ENCODE results near the gene DGKQ.
"Not testable (repeated sequence)": the region's sequence is repeated elsewhere in the genome, so short reads cannot be mapped to it uniquely, and the experiment has no call there.

DGKQ gene

GRCh38 chr4:1010395-1011021, 37.1 kb upstream of the DGKQ start:
- DNase-seq (ENCODE audit: low read depth), result peak; percentile 49

- peak; percentile 70 for DNase-seq (ENCODE audit: low read depth)
Observed at GRCh38 chr4:1009542-1010394, 36.4 kb upstream of the DGKQ start.

- peak; percentile 27 for DNase-seq (ENCODE audit: low read depth)
Observed at GRCh38 chr4:1008840-1009541, 35.6 kb upstream of the DGKQ start.

DNA sequence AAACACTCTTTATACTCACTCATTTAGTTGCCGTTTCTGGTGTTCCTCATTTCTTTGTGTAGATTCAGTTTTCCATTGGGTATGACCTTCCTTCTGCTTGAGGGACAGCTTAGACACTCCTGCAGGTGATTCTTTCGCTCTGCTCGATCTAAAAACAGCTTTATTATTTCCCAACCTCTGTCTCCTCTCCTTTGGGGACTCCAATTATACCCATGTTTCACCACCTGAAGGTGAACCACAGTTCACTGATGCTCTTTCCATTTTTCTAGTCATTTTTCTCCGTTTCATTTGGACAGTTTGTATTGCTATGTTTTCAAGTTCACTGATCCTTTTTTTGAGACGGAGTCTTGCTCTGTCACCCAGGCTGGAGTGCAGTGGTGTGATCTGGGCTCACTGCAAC, 33.5 kb upstream of the DGKQ start:
- DNase-seq (ENCODE audit: low read depth), result no peak

DNA sequence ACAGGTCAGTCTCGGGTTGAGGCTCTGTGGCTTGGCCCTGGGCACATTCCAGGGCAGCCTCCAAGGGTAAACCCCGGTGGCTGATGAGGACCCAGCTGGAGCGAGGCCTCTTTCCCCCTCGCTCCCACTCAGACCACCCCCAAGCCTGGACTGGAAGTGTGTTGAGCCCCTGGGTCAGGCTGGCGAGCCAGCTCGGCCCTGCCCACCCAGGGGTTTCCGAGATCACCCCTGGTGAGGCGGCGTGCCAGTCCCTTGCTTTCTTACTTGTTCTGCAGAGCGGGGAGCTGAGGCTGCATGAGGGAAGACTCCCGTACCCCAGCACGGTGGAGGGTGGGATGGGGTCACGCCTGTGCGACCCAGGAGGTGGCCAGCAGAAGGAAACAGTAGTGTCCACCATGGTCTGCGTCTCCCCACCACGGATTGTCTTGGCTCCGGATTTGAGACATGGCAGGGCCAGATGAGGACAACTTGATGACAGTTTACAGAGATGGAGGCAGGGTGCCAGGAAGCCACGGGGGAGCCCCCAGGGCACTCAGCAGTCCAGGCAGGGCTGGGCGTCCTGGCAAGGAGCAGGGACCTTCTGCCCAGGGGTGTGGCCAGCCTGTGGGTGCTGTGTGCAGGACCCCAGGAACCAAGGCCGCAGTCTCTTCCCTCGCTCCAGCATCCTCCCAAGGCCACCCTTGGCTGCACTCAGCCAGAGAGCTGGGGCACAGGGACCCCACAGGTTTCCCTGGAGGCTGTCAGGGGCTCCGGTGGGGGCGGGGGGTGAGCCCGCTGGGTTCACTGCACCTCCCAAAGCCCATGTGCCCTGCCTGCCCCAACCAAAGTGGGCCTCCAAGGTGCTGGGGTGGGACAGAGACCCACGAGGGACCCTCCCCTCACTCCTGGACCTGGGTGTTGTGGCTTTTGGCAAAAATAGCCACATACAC, 31.5 kb upstream of the DGKQ start:
- DNase-seq (ENCODE audit: low read depth), result no peak

DNA sequence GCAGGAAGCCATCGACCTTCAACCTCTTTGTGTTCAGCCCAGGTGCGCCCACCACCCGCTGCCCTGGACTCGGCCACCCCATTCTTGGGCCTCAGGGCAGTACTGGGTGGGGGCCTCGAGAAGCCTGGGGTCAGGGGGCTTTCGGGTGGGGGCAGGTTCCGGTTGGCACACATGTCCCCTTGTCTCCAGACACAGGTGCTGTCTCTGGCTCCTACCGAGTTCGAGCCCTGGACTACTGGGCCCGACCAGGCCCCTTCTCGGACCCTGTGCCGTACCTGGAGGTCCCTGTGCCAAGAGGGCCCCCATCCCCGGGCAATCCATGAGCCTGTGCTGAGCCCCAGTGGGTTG, 30.7 kb upstream of the DGKQ start:
- no peak for DNase-seq (ENCODE audit: low read depth)

GRCh38 chr4:1003271-1004070, 30.1 kb upstream of the DGKQ start:
- no peak for DNase-seq (ENCODE audit: low read depth)

DNA sequence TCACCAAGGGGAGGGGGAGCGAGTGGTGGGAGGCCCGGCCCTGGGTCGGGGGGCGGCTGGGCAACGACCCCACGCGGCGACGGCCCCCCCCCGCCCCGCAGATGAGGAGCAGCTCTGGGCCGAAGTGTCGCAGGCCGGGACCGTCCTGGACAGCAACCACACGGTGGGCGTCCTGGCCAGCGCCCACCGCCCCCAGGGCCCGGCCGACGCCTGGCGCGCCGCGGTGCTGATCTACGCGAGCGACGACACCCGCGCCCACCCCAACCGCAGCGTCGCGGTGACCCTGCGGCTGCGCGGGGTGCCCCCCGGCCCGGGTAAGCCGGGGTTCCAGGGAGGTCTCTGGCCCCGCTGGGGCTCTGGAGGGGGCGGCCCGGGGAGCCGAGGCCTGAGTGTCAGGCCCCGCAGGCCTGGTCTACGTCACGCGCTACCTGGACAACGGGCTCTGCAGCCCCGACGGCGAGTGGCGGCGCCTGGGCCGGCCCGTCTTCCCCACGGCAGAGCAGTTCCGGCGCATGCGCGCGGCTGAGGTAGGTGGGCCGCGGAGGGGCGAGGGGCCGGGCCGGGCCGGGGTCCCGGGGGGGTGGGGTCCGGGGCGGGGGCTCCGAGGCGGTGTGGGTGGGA, 29.4 kb upstream of the DGKQ start:
- no peak for DNase-seq (ENCODE audit: low read depth)

GRCh38 chr4:1002131-1002630, 28.8 kb upstream of the DGKQ start:
- no peak for DNase-seq (ENCODE audit: low read depth)

DNA sequence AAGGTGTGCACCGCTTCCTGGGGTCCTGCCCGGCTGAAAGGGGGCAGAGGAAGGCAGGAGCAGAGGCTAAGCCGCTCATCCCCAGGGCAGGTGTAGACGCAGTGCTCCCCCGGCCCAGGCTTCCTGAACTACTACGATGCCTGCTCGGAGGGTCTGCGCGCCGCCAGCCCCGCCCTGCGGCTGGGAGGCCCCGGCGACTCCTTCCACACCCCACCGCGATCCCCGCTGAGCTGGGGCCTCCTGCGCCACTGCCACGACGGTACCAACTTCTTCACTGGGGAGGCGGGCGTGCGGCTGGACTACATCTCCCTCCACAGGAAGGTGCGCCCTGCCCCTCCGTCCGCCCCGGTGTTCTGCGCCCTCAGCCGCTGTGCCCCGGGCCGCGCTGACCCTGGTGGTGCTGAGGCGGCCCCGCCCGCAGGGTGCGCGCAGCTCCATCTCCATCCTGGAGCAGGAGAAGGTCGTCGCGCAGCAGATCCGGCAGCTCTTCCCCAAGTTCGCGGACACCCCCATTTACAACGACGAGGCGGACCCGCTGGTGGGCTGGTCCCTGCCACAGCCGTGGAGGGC, 28.3 kb upstream of the DGKQ start:
- DNase-seq (ENCODE audit: low read depth), result no peak

GRCh38 chr4:1000686-1001260, 27.4 kb upstream of the DGKQ start:
- DNase-seq (ENCODE audit: low read depth), result no peak

DNA sequence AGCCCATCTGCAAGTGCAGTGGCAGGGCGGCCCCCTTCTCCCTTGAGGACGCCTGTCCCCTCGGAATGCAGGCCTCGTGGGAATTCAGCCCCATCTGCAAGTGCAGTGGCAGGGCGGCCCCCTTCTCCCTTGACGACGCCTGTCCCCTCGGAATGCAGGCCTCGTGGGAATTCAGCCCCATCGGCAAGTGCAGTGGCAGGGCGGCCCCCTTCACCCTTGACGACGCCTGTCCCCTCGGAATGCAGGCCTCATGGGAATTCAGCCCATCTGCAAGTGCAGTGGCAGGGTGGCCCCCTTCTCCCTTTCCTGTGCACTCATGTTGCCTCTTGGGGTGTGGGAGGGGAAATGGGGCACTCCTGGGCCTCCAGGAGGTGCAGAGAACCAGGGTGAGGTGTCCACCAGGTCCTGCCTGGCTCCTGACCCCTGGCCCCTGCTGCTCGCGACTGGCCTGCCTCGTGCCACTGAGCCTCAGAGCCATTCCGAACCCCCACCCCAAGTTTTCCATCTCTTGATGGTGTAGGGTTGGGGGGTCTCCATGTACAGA, 26.6 kb upstream of the DGKQ start:
- DNase-seq (ENCODE audit: low read depth), result no peak

DNA sequence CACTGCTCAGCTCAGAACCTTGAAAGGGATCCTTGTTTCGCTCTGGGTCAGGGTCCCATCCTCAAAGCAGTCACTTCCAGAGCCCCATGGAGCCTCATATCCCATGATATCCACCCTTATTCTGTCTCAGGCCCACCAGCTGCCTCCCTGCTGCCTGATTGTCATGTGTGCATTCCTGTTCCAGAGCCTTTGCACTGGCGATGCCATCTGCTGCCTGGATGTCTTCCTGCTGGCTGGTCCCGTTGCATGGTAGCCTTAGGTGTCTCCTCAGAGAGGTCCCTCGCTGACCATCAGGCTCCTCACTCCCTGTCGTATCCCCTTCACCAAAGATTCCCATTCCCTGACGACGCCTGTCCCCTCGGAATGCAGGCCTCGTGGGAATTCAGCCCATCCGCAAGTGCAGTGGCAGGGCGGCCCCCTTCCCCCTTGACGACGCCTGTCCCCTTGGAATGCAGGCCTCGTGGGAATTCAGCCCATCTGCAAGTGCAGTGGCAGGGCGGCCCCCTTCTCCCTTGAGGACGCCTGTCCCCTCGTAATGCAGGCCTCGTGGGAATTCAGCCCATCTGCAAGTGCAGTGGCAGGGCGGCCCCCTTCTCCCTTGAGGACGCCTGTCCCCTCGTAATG, 26.0 kb upstream of the DGKQ start:
- not testable (repeated sequence) for DNase-seq (ENCODE audit: low read depth)

DNA sequence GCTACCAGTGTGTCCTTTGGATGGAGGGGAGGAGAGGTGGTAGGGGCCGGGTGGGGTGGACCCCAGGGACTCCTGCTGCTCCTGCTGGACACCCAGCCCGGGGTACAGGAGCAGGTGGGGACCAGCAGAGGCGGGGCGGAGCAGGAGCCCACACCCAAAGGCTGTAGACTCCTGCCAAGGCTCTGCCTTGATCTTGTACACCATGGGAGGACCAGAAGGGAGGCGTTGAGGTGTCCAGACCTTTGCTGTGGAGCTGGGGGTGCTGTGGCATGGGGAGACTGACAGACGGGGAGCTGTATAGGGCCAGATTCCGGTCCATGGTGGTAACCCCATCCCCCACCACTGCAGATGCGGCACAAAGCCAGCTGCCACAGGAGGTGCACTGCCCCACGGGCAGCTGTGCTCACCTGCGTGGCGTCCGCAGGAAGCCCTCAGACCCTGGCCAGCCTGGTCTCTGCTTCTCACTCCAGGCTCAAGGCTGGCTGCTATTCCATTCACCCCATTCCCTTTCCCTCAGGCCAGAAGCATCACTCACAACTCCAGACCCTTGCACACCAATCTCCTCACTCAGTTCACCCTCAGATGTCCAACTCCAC, 24.8 kb upstream of the DGKQ start:
- DNase-seq (ENCODE audit: low read depth), result no peak

GRCh38 chr4:997375-998071, 24.2 kb upstream of the DGKQ start:
- DNase-seq (ENCODE audit: low read depth), result no peak

GRCh38 chr4:996997-997374, 23.6 kb upstream of the DGKQ start:
- DNase-seq (ENCODE audit: low read depth), result no peak

GRCh38 chr4:996030-996996, 22.9 kb upstream of the DGKQ start:
- no peak for DNase-seq (ENCODE audit: low read depth)
